GM12878 (cell line): ENCODE results near the gene CHKA.

Experiments
- BACH1 ChIP-seq: fragments of 450-650 bp; IDR thresholded peaks from 2 replicates; pipeline ENCODE4 v1.6.1; 2017; ENCODE audit warnings: mild to moderate bottlenecking, borderline replicate concordance
- CTCF ChIP-seq, 3 experiments: IDR thresholded peaks in 2 of 3; conservative IDR thresholded peaks in 1 of 3; 2 replicates each; pipeline ENCODE4 v1.5.1; 2011; ENCODE audit warnings: low read depth in 3 of 3, low read length in 3 of 3, mild to moderate bottlenecking in 3 of 3, control low read depth in 2 of 3, moderate library complexity in 2 of 3, inconsistent platforms in 1 of 3, mixed read lengths in 1 of 3; ENCODE audit not compliant: control insufficient read depth in 2 of 3, insufficient read depth in 1 of 3; ENCODE audit errors: extremely low read depth in 1 of 3
- JUND ChIP-seq: IDR thresholded peaks from 2 replicates; pipeline ENCODE4 v1.6.1; 2012; ENCODE audit warnings: low read depth, mild to moderate bottlenecking, low read length, improper control_type of control experiment, moderate library complexity

GRCh38 chr11:68125164-68125563 lies 4.0 kb upstream of the CHKA start:
- TF ChIP-seq BACH1 (no peak), CTCF (IDR thresholded peaks at IDR 0.05 in 2 of 3, conservative IDR thresholded peaks at IDR 0.05 in 1 of 3; ENCODE audit: control insufficient read depth in 2 of 3, extremely low read depth in 1 of 3, insufficient read depth in 1 of 3, low read depth in 3 of 3, low read length in 3 of 3) (no peak), JUND (no peak)
